PC-3 (cell line): ENCODE measurements around the gene TCHH.
"Not testable (repeated sequence)": the region's sequence is repeated elsewhere in the genome, so short reads cannot be mapped to it uniquely, and the experiment has no call there.

Source experiments
- CTCF ChIP-seq: fragments of 300-600 bp; sonication (generic); conservative IDR thresholded peaks from 2 replicates; pipeline ENCODE4 v1.5.1; 2017; ENCODE audit warnings: antibody characterized with exemption, low read depth, mild to moderate bottlenecking, low read length
- EZH2 ChIP-seq: fragments of 300-600 bp; sonication (generic); IDR thresholded peaks from one replicate; pipeline ENCODE4 v1.6.1; 2017; ENCODE audit warnings: antibody characterized with exemption, mild to moderate bottlenecking, low read length; ENCODE audit not compliant: unreplicated experiment

DNA sequence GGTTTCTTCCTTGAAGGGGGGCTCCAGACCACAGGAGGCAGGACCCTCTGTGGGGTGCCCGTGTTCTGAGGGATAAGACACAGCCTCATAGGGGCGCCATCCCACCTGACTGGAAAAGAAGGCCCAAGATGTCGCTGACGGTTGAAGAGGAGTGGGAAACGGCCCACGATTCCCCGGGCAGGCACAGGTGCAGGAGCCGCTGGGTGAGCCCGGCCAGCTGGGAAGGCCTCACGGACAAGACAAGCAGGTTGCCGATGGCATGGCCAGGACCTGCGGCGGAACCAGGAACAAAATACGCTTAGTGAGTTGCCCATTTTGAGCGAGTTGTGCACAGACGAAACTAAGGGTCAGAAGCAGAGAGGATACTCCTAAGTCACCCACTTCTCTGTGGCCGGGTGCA is 34.8 kb downstream of the TCHH start:
- TF ChIP-seq CTCF, EZH2: not testable (repeated sequence)
